ENCODE measurements around the gene EHBP1.

EHBP1 gene

DNA sequence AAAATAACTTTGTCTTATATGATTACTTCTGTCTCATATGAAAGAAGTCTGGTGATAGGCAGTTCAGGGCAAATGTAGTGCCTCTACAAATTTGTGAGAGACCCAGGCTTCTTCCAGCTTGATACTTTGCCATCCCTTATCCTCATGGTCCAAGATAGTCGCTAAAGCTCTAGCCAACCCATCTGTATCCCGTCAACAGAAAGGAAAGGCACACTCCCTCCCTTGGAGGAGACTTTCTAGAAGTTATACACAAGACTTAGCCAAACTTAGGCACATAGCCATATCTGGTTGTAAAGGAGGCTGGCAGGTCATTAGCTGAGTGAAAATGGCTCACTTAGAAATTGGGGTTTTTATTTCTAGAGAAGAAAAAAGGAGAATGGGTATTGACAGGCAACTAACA, 14.3 kb upstream of the EHBP1 start:
- no peak for TF ChIP-seq YY1 (IDR thresholded peaks at IDR 0.05; ENCODE audit: low read depth)
- TF ChIP-seq FOXM1 (IDR thresholded peaks at IDR 0.05; ENCODE audit: borderline replicate concordance, low read depth): no peak
- no peak for TF ChIP-seq EGR1 (IDR thresholded peaks at IDR 0.05)
- no peak for TF ChIP-seq TAF1 (IDR thresholded peaks at IDR 0.05; ENCODE audit: low read depth)
- TF ChIP-seq, protein P1, sequence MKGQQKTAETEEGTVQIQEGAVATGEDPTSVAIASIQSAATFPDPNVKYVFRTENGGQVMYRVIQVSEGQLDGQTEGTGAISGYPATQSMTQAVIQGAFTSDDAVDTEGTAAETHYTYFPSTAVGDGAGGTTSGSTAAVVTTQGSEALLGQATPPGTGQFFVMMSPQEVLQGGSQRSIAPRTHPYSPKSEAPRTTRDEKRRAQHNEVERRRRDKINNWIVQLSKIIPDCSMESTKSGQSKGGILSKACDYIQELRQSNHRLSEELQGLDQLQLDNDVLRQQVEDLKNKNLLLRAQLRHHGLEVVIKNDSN (IDR thresholded peaks at IDR 0.05): no peak
- TF ChIP-seq RAD21 (IDR thresholded peaks at IDR 0.05; ENCODE audit: low read depth): no peak
- TF ChIP-seq, protein P2, sequence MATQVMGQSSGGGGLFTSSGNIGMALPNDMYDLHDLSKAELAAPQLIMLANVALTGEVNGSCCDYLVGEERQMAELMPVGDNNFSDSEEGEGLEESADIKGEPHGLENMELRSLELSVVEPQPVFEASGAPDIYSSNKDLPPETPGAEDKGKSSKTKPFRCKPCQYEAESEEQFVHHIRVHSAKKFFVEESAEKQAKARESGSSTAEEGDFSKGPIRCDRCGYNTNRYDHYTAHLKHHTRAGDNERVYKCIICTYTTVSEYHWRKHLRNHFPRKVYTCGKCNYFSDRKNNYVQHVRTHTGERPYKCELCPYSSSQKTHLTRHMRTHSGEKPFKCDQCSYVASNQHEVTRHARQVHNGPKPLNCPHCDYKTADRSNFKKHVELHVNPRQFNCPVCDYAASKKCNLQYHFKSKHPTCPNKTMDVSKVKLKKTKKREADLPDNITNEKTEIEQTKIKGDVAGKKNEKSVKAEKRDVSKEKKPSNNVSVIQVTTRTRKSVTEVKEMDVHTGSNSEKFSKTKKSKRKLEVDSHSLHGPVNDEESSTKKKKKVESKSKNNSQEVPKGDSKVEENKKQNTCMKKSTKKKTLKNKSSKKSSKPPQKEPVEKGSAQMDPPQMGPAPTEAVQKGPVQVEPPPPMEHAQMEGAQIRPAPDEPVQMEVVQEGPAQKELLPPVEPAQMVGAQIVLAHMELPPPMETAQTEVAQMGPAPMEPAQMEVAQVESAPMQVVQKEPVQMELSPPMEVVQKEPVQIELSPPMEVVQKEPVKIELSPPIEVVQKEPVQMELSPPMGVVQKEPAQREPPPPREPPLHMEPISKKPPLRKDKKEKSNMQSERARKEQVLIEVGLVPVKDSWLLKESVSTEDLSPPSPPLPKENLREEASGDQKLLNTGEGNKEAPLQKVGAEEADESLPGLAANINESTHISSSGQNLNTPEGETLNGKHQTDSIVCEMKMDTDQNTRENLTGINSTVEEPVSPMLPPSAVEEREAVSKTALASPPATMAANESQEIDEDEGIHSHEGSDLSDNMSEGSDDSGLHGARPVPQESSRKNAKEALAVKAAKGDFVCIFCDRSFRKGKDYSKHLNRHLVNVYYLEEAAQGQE (IDR thresholded peaks at IDR 0.05; ENCODE audit: low read depth): no peak
- no peak for TF ChIP-seq EP300 (IDR thresholded peaks at IDR 0.05; ENCODE audit: borderline replicate concordance)
- no peak for TF ChIP-seq ZBTB7A (IDR thresholded peaks at IDR 0.05; ENCODE audit: low read depth)
- no peak for TF ChIP-seq CEBPB (IDR thresholded peaks at IDR 0.05)
- TF ChIP-seq, protein P3, sequence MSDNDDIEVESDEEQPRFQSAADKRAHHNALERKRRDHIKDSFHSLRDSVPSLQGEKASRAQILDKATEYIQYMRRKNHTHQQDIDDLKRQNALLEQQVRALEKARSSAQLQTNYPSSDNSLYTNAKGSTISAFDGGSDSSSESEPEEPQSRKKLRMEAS (IDR thresholded peaks at IDR 0.05): no peak
- TF ChIP-seq CREB1 (IDR thresholded peaks at IDR 0.05; ENCODE audit: low read depth): no peak
- TF ChIP-seq TEAD4 (IDR thresholded peaks at IDR 0.05): no peak
- no peak for TF ChIP-seq NFIC (IDR thresholded peaks at IDR 0.05)
- no peak for TF ChIP-seq TCF12 (IDR thresholded peaks at IDR 0.05; ENCODE audit: low read depth)

DNA sequence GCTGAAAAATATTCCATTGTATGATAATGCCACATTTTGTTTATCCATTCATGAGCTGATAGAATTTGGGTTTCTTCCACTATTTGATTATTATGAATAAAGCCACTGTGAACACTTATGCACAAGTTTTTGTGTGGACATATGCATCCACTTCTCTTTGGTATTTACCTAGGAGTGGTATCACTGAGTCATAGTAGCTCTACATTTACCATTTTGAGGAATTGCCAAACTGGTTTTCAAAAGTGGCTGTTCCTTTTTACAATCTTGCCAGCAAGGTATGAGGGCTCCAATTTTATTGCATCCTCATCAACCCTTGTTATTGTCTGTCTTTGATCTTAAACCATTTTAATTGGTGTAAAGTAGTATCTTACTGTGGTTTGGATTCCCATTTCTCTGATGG, 13.3 kb upstream of the EHBP1 start:
- TF ChIP-seq TCF12 (IDR thresholded peaks at IDR 0.05; ENCODE audit: low read depth): no peak
- no peak for TF ChIP-seq EGR1 (IDR thresholded peaks at IDR 0.05)
- no peak for TF ChIP-seq NFIC (IDR thresholded peaks at IDR 0.05)
- no peak for TF ChIP-seq RAD21 (IDR thresholded peaks at IDR 0.05; ENCODE audit: low read depth)
- TF ChIP-seq TEAD4 (IDR thresholded peaks at IDR 0.05): no peak
- no peak for TF ChIP-seq EP300 (IDR thresholded peaks at IDR 0.05; ENCODE audit: borderline replicate concordance)
- no peak for TF ChIP-seq CREB1 (IDR thresholded peaks at IDR 0.05; ENCODE audit: low read depth)
- TF ChIP-seq FOXM1 (IDR thresholded peaks at IDR 0.05; ENCODE audit: borderline replicate concordance, low read depth): no peak

DNA sequence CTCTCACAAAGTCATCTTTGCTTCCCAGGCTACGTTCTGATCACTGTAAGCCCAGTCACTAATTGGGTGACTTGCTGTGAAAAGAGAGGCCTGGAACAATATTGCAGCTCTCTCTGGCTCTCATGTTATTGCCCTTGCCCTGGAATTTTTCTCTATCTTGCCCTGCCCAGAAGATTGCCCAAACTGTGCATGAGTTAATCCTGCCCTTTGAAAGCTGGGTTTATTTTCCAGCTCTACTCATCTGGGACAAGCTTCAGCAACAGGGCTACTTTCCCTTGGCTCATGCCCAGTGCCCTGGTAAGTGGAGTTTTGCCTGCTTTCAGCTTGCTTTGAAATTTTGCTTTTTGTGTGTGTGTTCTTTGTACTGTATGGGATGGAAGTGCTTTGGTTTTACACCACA, 6.9 kb upstream of the EHBP1 start:
- no peak for TF ChIP-seq FOXM1 (IDR thresholded peaks at IDR 0.05; ENCODE audit: borderline replicate concordance, low read depth)

DNA sequence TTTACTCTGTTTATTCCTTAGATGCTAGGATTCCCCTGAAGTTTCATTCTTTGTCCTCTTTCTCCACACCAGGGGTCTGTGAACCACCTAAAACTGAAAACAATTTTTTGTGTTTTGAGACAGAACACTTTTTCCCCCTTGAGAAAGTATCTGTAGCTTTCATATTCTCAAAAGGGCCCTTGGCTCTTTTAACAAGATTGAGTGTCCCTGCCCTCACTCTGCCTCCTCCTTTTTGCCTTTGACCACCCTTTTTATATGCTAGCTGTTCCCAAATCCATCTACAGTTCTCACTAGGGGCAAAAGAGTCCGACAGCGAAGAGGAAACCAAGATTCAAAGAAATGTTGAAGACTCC, 883 bp upstream of the EHBP1 start:
- TF ChIP-seq ZBTB7A (IDR thresholded peaks at IDR 0.05; ENCODE audit: low read depth): no peak
- TF ChIP-seq, protein P1 (IDR thresholded peaks at IDR 0.05): no peak
- TF ChIP-seq, protein P2 (IDR thresholded peaks at IDR 0.05; ENCODE audit: low read depth): no peak
- TF ChIP-seq TAF1 (IDR thresholded peaks at IDR 0.05; ENCODE audit: low read depth): no peak
- TF ChIP-seq, protein P3 (IDR thresholded peaks at IDR 0.05): no peak
- no peak for TF ChIP-seq NFIC (IDR thresholded peaks at IDR 0.05)
- TF ChIP-seq TEAD4 (IDR thresholded peaks at IDR 0.05): no peak
- TF ChIP-seq RAD21 (IDR thresholded peaks at IDR 0.05; ENCODE audit: low read depth): no peak
- TF ChIP-seq YY1 (IDR thresholded peaks at IDR 0.05; ENCODE audit: low read depth): no peak
- no peak for TF ChIP-seq CEBPB (IDR thresholded peaks at IDR 0.05)
- TF ChIP-seq TCF12 (IDR thresholded peaks at IDR 0.05; ENCODE audit: low read depth): no peak
- TF ChIP-seq CREB1 (IDR thresholded peaks at IDR 0.05; ENCODE audit: low read depth): no peak

DNA sequence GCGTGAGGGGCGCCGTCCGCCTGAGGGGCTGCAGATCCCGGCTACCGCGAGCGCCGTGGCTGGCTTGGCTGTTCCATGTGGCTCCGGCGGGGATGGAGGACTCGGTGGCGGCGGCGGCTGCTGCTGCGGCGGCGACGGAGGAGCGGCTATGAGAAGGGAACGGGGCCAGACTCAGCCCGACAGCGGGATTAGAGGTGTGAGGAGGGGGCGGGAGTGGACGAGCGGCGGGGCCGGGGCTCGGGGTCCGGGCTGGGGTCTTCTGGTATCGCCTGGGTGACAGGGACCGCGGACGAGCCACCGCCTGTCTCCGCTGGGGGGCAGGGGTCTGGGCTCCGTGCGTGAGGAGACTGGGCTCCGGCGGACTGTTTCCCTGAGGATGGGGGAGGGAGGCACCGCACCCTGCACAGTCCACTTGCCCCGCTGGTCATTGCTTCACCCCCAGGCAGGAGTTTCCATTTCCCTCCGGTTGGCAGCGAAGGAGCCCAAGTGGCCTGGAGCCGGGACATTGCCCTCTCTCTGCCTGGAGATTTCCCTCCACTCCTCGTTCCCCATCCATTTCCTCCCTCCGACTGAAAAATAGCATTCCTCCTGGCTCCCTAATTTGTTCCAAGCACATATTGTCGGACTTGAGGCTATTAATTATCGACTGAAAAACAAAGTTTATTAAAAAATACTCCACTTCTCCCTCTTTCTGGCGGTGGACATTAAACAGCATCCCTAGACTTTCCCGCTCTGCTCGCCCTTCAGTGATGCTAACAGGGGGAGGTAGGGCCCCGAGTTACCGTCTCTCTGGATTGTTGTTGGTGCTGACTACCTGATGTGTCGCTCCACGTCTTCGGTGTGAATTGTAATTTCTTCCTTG, 577 bp downstream of the EHBP1 start:
- TF ChIP-seq CREB1 (IDR thresholded peaks at IDR 0.05; ENCODE audit: low read depth) (no peak), TEAD4 (IDR thresholded peaks at IDR 0.05) (no peak), TAF1 (IDR thresholded peaks at IDR 0.05; ENCODE audit: low read depth) (peak; percentile 23; the same call in 1 of the 2 replicates), ZBTB7A (IDR thresholded peaks at IDR 0.05; ENCODE audit: low read depth) (0 out of 2 replicates have a peak, but pooled peaks have one; percentile 52)
- TF ChIP-seq, protein P3 (IDR thresholded peaks at IDR 0.05): peak; percentile 14; the same call in 1 of the 2 replicates
